CD1c-positive myeloid dendritic cell (primary cell): ENCODE results near the gene FAM168A.
"Not testable (repeated sequence)": the region's sequence is repeated elsewhere in the genome, so short reads cannot be mapped to it uniquely, and the experiment has no call there.

Experiments
- DNase-seq: peaks from one replicate; pipeline ENCODE4 v3.0.0-alpha.2; 2016; ENCODE audit errors: extremely low spot score

The FAM168A gene

DNA sequence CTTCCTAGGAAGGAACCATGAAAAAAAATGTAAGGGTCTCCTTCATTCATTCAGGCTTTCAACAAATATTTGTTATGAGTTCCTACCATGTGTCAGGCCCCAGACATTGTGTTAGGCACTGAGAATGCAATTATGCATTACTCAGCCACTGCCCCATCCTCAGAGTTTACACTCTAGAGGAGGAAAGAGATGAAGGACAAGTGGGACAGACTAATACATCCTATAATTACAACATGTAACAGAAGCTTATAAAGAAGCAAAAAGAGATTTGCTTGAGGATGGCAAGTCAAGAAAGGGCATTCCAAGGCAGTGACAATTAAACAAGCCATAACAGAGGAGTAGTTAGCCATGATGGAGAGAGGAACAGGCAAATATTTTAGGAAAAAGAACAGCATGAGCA is 78.6 kb downstream of the FAM168A start:
- DNase-seq, result no peak

DNA sequence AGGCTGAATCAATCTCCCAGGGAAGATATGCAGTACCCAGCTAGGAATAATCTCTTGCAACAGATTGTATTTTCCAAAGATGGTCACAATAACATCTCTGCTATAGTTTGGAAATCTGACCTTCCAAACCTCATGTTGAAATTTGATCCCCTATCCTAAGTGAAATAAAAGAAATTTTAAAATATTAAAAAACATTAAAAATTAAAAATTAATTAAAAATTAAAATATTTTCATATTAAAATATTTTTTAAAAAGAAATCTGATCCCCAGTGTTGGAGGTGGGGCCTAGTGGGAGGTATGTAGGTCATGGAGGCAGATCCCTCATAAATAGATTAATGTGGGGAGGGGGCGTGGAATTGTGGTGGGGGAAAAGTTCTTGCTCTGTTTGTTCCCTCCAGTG is 79.7 kb downstream of the FAM168A start:
- DNase-seq, result no peak

- DNase-seq, result no peak
Measured at GRCh38 chr11:73516080-73516479, 81.8 kb downstream of the FAM168A start.

DNA sequence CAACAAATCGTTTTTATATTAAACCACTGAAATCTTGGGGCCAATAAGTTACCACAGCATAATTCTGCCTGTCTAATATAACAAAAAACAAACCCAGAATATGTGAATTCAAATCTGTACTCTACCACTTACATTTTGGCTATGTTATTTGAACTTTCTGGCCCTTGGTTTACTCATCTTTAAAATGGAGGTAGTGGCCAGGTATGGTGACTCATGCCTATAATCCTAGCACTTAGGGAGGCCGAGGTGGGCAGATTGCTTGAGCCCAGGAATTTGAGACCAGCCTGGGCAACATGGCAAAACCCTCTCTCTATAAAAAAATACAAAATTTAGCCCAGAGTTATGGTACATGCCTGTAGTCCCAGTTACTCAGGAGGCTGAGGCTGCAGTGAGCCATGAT is 84.2 kb downstream of the FAM168A start:
- DNase-seq, result no peak

DNA sequence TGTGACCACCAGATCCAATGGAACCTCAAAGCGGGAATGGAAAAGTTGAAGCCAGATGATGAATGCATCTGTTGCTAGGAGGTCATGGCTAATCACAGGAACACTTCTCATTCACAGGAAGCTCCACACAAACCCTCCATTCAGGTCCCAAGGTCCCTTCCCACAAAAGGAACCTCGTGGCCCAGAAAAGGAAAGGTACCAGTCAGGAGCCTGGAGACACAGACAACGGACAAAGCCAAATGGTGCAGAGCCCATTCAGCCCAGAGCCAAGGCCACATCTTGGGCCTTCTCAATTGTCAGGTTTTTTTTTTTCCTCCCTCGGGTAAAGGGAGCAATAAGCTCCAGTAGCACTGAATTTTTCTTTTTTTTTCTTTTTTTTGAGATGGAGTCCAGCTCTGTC is 87.0 kb downstream of the FAM168A start:
- DNase-seq, result no peak

- DNase-seq, result no peak
Measured at GRCh38 chr11:73510106-73510505, 87.8 kb downstream of the FAM168A start.

- DNase-seq, result no peak
Measured at GRCh38 chr11:73509188-73509587, 88.7 kb downstream of the FAM168A start.

DNA sequence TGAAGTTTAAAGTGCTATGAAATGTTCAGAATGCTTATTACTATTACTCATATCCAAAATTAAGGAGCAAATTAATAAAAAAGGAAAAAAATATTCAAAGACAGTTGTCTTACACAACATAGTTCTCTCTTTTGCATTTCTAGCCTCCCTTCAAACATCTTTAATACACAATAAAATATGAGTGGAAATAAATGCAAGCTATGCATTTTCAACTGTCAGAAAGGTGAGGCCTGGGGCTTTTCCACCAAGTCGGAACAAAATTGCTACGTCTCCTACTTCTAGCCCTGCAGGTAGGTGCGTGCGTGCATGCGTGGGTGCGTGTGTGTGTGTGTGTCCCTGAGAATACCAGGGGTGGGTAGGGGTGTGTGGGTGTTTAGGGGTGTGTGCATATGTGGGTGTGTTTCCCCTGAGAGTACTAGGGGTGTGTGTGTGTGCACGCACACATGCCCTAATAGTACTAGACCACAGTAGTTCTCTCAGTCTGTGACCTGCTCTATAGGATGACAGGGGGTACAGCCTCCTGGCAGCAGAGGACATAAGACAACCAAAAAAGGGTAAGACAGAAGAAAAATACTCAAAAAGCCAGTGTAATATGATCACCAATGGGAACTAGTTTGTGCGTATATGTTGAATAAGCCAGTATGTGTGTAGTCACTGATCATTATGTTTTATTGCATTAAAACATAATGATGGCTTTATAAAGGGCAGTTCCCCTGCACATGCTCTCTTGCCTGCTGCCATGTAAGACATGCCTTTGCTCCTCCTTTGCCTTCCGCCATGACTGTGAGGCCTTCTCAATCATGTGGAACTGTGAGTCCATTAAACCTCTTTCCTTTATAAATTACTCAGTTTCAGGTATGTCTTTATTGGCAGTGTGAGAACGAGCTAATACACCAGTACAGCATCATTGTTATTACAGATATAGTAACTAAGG is 89.4 kb downstream of the FAM168A start:
- DNase-seq, result no peak

- DNase-seq, result no peak
Measured at GRCh38 chr11:73507086-73507485, 90.8 kb downstream of the FAM168A start.

DNA sequence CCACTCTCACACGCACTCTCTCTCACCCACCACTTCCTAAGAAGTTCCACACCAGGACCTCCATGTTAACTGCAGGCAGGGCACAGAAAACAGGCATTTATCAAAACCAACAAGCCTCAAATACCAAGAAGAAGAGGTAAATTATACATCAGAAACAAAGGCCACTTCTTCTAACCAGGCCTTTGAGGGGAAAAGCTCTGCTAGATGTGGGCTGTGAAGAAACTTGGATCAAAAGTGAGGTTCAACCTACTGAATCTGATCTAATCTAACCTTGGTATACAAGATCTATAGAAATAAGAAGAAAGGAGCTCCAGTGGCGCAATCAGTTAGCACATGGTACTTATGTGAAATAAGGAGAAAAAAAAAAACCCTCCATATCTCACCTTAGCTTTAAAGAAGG is 91.9 kb downstream of the FAM168A start:
- no peak for DNase-seq

- no peak for DNase-seq
Measured at GRCh38 chr11:73498343-73498742, 99.6 kb downstream of the FAM168A start.

DNA sequence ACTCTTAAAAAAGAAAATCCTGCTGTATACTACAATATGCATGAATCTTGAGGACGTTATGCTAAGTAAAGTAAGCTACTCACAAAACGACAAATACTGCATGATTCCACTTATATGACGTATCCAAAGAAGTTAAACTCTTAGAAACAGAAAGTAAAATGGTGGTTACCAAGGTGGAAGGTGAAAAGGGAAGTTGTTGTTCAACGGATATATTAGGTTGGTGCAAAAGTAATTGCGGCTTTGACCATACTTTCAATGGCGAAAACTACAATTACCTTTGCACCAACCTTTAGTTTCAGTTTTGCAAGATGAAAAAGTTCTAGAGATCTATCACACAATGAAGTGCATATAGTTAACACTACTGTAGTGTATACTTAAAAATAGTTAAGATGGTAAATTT is 101.8 kb downstream of the FAM168A start:
- DNase-seq, result peak; percentile 16

DNA sequence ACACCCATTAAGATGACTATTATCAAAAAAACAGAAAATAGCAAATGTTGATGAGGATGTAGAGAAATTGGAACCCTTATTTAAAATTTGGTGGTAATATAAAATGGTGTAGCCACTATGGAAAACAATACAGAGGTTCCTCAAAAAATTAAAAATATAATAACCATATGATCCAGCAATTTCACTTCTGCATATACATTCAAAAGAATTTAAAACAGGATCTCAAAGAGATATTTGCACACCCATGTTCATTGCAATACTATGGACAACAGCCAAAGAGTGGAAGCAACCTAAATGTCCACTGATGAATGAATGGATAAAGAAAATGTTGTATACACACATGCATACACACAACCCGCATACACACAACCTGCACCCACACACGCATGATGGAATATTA is 102.2 kb downstream of the FAM168A start:
- DNase-seq, result peak; percentile 66

GRCh38 chr11:73493956-73494598 is 103.8 kb downstream of the FAM168A start:
- peak; percentile 39 for DNase-seq

DNA sequence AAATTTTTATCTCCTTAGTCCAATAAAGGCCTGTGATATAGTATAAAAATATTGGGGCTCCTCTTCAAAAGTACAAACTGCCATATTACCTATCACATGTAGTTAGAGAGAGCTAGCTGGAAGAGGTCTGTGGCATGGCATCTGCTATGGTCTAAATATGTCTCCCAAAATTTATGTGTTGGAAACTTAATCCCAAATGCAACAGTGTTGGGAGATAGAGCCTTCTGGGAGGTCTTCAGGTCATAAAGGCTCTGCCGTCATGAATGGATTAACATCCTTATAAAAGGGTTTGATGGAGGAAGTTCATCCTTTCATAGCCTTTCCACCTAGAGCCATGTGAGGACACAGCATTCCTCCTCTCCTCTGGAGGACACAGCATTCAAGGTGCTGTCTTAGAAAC is 116.3 kb downstream of the FAM168A start:
- no peak for DNase-seq

DNA sequence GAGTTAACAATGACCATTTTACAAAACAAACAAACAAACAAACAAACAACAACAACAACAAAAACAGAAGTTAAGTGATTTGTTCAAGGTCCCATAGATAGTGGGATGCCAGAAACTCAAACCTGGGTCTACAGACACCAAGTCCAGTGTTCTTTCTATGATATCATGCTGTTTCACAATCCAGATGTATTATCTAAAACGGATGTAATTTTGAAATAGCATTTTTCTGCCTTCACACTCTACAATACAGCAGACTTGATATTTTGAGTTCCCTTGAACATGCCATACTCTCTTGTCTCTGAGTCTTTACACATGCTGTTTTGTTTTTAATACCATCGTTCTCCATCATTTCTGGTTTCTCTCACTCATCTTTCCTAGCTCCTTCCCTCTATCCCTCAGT is 117.2 kb downstream of the FAM168A start:
- DNase-seq, result no peak

DNA sequence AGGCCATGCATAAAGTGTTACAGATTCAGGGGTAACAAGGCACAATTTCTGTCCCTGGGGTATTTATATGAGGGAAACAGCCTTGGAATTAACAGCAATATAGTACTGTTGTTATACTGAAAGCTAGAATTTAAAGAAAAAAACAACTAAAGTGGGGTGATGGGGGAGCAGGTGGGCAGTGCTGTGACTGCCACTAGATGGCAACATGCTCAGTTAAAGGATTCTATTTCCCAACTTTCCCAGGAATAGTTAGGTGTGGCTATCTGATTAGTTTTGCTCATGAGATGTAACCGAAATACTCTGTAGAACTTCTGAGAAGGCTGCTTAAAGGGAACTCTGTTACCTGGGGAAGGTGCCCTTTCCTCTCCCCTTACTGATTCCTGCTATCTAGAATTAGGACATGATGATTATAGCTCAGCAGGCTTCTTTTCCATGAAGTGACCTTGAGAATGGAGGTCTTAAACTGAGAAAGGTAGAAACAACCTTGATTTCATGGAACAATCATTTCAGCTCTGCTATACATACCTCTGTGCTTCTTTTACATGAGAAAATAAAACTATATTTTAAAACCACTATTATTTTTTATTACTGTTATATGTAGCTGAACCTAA is 119.1 kb downstream of the FAM168A start:
- peak; percentile 26 for DNase-seq

- DNase-seq, result no peak
Measured at GRCh38 chr11:73477518-73477917, 120.4 kb downstream of the FAM168A start.

DNA sequence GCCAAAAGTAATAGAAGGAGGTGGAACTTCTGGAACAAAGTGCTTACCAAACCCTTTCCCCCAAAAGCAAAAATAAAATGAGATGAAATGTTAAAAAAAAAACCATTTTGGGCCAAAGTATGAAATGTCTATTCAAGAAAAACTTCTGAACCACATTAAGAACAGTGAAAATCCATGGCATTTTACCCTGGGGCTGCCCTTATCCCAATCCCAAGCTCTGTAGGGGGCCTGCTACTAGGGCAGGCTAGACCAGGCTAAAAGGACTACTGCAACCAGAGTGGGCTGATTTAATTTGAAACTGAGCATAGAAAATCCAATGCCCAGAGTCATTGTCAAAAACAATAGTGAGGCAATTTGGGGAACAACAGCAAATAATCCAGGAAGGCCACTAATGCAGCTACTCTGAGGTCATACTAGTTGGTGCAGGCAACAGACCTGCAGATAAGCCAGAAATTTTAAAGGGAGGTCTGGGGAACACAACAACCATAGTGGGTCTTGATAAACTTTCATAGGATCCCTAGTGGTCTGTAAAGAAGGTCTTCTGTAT is 122.3 kb downstream of the FAM168A start:
- DNase-seq, result peak; percentile 21

- DNase-seq, result no peak
Measured at GRCh38 chr11:73473252-73473651, 124.7 kb downstream of the FAM168A start.

DNA sequence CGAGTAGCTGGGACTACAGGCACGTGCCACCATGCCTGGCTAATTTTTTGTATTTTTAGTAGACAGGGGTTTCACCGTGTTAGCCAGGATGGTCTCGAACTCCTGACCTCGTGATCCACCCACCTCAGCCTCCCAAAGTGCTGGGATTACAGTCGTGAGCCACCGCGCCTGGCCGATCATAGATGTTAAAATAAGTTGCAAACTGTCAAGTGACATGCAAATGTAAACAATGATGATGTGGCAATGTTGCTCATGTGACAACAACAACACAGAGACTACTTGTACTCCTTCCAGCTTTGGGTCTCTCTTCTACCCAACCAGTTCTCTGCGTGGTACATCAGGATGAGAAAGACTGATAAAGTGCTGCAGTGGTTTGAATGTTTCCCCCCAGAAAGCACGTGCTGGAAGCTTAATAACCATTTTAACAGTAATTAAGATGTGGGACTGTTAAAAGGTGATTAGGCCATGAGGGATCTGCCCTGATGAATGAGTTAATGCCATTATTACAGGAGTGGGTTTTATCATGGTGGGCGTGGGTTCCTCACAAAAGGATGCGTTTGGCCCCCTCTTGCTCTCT is 127.8 kb downstream of the FAM168A start:
- DNase-seq, result not testable (repeated sequence)

DNA sequence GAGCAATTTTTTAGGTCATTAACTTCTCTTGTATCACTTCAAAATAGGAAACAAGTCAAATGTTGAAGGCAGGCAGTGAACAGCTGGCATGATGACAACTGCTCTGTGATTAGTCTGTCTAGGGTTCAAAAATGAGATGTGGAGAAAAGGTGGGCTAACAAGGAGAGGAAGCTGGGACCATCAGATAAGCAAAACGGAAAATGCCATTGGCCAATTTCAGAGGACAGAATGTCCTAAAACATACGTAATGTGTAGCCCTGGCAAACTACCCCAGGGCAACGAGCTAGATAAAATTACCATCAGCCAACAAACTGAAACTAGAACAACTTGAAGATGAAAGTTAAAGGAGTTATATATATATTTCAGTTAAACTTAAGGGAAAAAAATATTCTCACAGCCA is 128.5 kb downstream of the FAM168A start:
- no peak for DNase-seq
